Stimulated activated CD4-positive, alpha-beta T cell treated with anti-CD3 and anti-CD28 coated beads, Interleukin-1b, Interleukin-23, amount 100 ng/mL, for 24 hours (primary cell): ENCODE results near the gene PIGX.

Experiments used
- DNase-seq, 4 experiments: peaks; one replicate each; pipeline ENCODE4 v3.0.0-alpha.2; 2020; ENCODE audit warnings: low read depth in 4 of 4, low spot score in 1 of 4

The PIGX gene

GRCh38 chr3:196754091-196754981 lies 42.2 kb downstream of the PIGX start:
- no peak for DNase-seq

GRCh38 chr3:196756732-196757131 lies 44.6 kb downstream of the PIGX start:
- no peak for DNase-seq

GRCh38 chr3:196757876-196758739 lies 45.9 kb downstream of the PIGX start:
- no peak for DNase-seq

- no peak for DNase-seq
These were observed 51.0 kb downstream of the PIGX start for GRCh38 chr3:196763179-196763578.

- DNase-seq, result no peak
These were observed 53.3 kb downstream of the PIGX start for GRCh38 chr3:196765454-196765853.

- DNase-seq, result no peak
These were observed 58.9 kb downstream of the PIGX start for GRCh38 chr3:196771067-196771466.

- no peak for DNase-seq
These were observed 59.9 kb downstream of the PIGX start for GRCh38 chr3:196772102-196772501.

- DNase-seq, result no peak
These were observed 60.7 kb downstream of the PIGX start for GRCh38 chr3:196772897-196773296.

GRCh38 chr3:196774191-196774820 lies 62.1 kb downstream of the PIGX start:
- DNase-seq, result no peak

GRCh38 chr3:196774848-196775422 lies 62.8 kb downstream of the PIGX start:
- no peak for DNase-seq

- no peak for DNase-seq
These were observed 63.8 kb downstream of the PIGX start for GRCh38 chr3:196775938-196776337.

- DNase-seq, result no peak
These were observed 65.7 kb downstream of the PIGX start for GRCh38 chr3:196777836-196778235.

GRCh38 chr3:196778755-196779154 lies 66.6 kb downstream of the PIGX start:
- no peak for DNase-seq

- DNase-seq, result no peak
These were observed 70.3 kb downstream of the PIGX start for GRCh38 chr3:196782511-196782910.
